ENCODE data around the gene NTNG2.

Gene NTNG2

DNA sequence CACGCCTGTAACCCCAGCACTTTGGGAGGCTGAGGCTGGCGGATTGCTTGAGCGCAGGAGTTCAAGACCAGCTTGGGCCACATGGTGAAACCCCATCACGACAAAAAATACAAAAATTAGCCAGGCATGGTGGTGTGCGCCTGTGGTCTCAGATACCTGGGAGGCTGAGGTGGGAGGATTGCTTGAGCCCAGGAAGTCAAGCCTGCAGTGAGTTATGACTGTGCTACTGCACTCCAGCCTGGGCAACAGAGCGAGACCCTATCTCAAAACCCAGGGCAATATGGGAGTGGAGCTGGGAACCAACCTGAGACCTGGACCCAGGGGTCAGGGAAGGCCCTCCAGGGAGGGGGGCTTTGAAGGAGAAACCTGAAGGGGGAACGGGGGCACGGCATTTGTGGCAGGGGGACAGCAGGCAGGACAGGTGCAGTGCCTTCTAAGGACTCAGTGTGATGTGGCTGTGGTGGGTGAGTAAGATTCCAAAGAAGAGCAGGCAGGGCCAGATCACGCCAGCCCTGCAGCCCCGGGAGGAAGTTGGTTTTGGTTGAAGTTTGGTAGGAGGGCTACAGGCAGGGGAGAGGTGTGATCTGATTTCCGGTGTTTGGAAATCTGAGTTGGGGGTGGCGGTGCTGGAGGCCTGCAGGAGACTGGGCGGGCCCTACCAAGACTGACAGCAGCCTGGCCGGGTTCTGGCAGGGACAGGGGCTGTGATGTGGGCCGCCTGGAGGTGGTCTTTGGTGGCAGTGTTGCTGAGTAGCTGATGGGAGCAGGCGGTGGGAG lies 46.2 kb downstream of the NTNG2 start:
- no peak for DNase-seq

DNA sequence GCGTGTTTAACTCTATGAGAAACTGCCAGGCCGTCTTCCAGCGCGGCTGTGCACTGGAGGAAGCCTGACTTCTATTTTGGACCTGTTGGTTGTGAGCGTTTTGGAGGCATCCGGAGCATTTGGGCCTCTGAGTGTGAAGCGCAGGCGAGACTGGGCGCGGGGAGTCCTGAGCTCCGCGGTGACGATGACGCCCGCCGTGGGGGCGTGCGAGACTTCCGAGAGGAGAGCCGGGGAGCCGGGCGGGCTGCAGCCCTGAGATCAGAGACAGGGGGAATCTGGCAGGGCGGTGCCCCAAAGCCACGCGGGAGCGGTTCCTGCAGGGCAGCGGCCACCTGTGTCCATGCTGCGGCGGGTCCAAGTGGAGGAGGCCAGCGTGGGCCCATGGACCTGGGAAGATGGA lies 47.4 kb downstream of the NTNG2 start:
- DNase-seq = no peak

DNA sequence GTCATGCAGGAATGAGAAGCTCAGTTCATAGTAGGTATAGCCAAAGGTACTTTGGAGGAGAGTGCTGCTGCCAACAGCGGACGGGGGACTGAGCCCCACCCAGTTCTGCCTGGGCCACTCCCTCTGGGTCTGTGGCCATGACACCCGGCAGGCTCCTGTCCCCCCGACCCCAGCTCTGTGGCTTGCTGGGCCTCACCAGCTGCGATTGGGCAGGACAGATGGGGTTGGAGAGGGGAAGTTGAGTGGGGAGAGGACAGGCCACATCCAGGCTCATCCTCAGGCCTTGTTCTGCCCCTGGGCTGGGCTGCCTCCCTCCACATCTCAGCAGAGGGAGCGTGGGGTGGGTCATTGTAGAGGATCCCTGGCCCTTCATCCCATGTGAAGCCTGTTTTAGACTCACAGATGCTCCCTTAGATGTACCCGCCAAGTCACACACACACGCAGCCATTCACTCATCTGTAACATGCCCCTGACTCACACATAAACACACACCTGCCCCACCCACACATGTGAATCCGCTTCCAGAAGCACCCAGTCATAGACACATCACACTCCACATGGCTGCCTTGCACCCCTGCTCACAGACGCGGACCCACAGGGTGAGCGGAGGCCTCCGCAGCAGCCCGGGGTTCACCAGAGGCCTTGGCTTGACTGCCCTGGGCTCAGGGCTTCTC lies 48.8 kb downstream of the NTNG2 start:
- DNase-seq = no peak

DNA sequence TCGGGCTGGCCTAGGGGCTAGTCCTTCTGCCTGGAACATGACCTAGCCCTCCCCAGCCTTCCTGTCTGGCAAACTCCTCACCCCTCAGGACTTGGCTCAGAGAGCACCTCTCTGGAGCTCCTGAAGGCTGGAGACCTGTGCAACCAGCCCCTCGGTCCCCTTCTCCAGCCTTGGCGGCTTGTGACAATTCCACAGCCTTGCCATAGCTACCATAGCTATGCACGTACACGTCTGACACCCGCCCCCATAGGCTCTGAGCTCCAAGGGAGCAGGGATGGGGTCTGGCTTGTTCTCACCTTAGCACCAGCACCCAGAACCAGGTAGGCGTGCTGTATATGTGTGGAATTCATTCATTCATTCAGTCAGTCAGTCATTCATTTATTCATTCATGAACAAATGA lies 49.7 kb downstream of the NTNG2 start:
- DNase-seq = no peak

DNA sequence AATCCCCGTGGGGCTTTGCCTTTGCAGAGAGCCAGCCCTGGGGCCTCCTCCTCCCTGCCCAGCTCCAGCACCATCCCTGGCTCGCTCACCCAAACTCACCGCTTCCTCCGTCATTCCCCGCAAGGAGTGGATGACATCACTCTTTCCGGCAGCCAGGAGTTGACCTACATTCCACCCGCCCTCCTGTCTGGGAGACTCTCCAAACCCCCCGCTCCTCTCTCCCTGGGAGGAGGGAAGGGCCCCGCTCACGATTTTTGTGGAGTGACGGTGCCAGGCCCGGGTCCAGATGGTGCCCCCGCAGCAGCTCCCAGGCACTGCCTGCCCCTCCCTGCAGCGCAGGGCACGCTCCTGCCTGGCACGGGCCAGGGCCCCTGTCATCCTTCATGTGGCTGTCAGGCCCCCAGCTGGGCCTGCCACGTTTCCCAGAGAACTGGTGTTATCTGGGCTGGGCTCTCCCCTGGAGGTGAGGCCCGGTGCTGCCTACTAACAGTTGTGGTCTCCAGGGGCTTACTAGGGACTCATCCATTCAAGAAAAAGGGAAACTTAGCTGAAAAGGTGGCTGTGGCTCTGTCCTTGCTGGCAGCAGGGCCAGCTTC lies 52.3 kb downstream of the NTNG2 start:
- no peak for DNase-seq

DNA sequence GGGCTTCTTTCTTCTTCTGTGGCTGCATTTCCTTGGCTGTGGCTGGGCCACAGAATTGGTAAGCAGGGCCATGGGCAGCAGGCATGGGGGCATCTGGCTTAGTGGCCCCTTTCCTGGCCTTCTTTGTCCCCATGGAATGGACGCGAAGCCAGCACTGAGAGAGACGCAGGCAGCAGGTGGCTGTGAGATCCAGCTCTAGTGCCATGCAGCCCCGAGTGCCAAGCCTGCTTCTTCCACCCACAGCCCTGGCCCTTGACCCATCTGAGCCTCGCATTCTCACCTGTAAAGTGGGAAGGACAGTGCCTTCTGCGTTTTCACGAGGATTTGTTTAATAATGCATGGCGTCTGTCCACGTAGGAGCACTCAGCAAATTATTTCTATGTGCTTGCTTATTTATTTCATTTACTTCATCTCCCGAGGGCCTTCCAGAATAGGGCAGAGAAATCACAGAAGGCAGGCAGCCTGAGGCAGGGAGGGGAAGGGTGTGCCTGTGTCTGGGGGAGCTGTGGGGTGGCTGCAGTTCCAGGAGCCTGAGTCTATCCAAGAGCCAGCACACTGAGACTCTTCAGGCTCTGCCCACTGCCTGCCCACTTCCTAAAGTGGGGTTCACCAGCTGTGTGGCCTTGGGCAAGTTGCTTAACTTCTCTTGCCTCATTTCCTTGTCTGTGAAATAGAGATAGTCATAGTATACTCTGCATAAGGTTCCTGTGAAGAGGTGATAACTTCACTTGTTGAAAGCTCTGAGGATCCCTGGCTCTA lies 55.2 kb downstream of the NTNG2 start:
- DNase-seq = no peak

DNA sequence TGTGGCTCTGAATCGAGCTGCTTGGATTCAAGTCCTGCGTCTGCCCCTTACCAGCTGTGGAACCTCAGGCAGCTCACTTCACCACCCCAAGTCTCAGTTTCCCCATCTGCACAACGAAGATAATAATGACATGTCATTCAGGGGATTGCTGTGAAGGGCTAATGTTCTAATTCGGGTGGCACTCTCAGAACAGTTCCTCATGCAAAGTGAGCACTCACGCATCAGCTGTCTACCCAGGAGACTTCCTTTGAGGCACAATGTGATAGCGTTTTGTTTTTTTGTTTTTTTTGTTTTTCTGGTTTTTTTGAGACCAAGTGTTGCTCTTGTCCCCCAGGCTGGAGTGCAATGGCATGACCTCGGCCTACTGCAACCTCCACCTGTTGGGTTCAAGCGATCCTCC lies 56.4 kb downstream of the NTNG2 start:
- no peak for DNase-seq

DNA sequence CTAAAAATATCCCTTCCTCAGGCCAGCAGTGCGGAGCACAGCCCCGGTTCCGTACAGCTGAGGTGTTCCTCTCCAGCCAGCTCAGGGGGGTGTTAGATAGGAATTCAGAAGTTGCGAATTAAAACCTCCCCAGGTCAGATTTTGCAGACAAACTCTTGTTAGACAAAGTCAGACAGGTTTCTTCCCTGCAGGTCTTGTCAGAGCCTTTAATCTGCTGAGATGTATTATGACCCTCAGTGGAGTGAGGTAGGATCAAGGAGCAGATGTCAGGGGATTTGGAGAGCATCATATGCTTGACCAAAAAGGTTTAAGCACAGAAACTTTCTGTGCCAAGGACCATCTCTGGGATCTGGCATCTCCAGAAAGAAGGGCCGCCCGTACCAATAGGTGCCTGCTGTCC lies 60.1 kb downstream of the NTNG2 start:
- no peak for DNase-seq

DNA sequence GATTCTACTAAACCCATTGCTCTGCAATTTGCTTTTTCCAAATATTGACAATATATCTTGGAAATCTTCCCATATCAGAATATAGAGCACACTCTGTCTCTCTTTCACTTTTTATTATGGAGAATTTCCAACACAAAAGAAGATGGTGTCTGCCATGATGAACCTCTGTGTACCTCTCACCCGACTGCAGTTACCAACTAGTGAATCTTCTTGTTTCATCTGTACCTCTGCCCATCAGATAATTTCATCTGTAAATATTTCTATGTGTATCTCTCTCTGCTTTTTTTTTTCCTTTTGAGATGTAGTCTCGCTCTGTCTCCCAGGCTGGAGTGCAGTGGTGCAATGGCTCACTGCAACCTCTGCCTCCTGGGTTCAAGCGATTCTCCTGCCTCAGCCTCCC lies 62.8 kb downstream of the NTNG2 start:
- no peak for DNase-seq

DNA sequence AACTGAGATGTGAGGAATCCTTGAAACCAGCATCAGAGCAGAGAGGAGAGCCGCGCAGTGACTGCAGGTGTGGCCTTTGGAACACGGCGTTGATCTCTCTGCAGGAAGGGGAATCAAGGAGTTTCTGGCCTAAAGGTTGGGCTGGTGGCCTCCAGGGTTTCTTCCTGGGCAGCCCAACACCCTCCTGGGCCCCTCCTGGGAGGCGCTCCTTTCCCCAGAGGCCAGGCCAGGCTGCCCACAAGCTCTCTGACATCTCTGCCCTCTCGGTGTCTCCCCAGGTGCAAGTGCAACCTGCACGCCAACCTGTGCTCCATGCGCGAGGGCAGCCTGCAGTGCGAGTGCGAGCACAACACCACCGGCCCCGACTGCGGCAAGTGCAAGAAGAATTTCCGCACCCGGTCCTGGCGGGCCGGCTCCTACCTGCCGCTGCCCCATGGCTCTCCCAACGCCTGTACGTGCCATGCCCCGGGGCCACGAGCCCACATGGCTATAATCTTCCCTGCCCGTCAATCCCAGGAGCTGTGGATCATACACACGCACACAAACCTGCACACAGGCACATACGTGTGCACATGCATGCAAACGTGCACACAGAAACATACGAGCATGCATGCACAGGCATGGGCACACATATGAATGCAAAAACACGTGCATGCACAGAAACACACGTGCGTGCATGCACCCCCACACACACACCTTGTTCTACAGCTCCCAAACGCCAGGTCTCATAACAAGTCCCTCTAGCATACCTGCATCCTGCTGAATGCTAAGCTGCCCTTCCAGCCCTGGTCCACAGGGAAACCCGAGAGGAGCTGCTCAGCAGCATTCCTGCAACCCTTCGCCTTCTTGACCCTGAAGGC lies 64.9 kb downstream of the NTNG2 start:
- no peak for DNase-seq

DNA sequence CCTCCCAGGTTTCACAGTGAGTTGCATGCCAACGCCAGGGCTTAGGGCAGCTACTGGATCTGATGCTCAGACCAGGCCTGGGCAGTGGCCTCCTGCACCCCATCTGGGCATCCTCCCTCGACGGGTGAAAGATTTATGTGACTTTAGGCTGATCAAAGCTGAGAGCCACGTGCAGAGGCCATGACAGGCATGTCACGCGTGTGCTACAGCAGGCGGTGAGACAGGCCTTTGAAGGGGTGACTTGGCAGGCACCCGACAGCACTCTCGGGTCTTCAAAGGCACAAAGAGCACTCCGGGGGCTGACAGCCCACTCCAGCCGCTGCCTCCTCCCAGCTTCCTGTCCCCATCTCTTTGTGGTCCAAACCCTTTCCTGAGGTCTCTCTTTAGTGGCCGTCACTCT lies 66.2 kb downstream of the NTNG2 start:
- DNase-seq = no peak

DNA sequence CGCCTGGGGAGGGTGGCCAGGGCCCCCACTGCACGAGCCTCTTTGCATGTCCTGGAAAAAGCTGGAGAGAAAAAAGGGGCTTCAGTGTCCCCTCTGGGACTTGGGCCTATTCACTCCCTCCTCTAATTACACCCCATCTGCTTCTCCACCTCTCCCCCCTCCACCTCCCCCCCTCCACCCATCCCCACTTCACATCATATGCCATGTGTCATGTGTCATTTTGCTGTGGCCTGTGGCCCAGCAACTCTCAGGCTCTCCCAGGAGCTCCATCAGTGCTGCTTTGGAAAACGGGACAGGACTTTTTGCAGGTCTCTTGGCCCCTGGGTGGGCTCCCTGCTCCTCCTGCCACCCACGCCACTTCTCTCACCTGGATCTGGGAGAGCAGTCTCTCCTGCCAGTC lies 68.7 kb downstream of the NTNG2 start:
- DNase-seq = no peak

DNA sequence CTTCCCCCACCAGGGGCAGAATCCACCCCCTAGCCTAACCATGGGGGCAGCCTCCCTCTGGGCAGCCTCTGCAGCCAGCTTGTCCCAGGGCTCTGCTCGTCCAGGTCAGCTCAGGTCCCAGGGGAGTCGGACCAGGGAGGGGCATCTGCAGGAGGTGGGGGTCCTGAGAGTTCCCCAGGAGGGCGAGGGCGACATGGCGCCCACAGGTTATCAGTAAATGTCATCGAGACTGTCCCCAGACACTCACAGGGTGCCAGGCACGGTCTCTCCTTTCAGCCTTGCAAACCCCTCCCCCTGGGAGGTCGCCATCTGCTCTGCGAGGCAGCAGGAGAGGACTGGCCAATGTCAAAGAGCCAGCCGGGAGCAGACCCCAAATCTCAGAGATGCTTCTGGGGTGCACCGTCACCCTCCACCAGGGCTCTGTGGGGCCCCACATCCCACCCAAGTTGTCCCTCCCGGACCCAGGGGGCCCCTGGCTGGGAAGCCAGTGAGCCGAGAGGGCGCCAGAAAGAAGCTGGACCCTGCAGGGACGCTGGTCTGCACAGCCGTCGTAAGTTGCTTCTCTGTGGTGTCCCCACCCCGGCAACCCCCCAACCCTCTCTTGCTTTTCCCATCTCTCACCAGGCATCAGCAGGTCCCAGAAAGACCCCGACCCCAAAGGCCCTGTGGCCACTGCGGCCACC lies 69.3 kb downstream of the NTNG2 start:
- no peak for DNase-seq

DNA sequence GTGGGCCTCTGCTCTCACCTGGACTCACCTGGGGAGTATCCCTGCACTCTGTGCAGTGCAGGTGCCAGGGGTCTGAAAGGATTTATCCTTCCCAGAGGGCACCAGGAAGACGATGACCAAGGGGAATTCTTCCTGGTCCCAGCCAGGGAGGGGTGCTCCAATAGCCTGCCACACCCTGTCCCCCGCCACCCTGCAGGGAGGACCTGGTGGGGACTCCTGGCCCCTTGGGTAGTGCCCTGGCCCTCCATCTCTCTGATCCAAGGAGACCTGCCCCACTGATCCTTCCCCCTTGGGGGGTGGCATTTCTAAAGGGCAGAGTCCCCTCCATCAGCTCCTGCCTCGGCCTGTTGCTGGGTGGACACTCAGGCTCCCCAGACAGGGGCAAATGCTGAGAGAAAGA lies 70.7 kb downstream of the NTNG2 start:
- DNase-seq = no peak

DNA sequence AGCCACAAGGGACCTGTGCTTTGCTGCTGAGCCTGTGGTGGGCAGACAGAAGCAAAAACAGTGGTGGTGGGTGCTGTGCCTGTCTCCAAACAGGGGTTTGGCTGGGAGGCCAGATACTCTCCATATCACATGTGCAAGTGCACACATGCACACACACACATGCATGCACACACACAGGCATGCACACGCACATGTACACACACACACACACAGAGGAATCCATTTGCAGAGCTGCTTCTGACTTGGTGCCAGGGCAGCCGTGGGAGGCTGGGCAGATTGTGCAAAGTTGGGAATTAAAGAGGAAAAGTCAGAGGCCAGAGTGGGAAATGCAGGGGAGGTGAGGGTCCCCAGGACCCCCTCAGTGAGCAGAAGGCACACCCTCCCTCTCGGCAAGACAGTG lies 71.3 kb downstream of the NTNG2 start:
- no peak for DNase-seq

DNA sequence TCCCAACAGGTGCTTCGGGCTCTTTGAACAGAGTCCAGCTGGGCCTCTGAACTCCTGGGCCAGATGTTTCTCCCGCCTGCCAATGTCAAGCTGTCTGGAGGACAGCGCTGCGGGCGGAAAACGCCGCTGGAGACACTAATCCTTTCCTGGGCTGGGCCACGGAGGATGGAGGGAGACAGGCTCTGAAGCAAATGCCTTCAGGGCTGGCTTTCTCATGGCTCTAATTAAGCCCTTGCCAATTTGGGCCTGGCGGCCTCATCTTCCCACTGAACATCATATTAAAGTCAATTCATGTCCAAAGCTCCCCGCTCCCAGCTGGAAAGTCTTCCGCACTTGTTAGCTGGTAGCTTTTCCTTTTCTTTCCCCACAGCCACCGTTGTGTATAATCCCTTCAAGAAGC lies 72.7 kb downstream of the NTNG2 start:
- DNase-seq = no peak

DNA sequence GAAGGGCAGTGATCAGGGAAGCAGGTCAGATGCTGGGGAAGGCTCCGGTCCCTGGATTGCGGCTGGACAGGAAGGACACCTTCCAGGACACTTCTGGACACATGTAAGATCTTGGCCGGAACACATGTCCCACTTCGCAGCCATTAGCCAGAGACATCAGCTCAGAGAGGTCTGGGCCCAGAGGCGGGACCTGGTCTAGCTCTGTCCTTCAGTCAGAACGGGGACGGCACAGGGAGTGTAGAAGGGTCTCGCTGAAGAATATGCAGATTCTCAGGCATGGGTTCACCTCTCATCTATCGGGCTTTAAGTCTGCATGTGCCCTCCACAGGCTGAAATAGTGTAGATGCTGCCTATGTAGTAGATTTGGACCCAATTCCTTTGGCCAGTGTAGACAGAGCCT lies 73.3 kb downstream of the NTNG2 start:
- no peak for DNase-seq

DNA sequence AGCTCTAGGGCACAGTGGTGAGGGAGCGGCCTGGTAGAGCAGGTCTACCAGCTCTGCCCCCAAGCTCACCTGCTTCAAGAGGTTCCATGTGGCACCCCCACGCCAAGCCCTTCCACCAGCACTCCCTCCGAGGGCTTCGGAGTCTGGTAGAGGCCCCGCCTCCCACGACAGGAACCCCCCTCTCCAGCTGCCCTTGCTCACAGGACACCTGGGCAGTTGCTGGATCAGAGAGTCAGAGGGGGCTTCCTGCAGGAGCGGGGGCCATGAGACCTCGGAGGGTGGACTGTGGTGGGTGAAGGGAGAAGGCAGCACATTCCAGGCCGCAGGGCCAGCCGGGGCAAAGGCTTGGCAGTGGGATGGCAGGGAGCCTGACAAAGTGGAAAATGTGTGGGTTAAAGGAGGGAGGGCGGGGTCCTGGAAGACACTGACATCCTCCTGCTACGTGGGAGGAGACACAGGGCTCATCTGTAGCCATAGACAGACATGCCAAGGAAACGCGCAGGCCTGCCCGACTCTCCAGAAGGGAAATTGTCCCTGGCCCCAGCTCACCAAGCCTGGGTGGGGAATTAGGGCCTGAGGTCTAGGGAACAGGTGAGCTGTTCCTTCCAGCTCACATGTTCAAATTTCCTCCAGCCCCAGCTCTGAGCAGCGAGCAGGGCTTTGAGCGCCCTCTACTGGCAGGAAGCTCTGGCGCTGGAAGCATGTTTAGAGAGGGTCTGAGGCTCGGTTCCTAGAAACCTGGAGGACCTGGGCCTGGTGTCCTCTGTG lies 74.2 kb downstream of the NTNG2 start:
- DNase-seq = peak; percentile 81

DNA sequence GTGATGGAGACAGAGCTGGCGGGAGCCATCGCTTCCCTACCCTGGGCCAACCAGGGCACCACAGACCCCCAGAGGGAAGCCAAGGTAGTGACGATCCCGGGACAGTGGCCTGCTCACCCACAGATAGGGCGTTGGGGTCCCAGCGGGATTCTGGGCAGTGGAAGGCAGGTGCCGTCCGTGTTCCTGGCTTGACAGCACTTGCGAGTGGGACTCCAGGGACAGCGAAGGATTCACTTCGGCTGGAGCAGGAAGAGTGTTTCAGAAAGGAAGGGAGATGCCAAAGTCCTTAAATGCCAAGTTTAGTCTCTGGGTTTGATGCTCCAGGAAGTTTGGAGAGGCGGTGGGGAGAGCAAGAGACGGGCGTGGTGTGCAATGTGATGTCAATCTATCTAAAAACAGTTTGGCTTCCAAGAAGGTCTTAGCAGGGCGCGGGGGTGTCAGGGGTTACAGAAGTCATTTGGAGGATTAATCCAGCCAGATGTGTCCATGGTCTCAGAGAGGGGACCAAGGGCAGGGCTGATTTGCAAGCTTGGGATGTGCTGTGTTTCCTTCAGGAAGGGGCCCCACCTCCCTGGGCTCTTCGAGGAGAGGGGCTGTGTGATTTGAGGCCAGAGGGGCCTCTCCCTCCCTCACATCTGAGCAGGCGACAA lies 74.9 kb downstream of the NTNG2 start:
- DNase-seq = no peak

DNA sequence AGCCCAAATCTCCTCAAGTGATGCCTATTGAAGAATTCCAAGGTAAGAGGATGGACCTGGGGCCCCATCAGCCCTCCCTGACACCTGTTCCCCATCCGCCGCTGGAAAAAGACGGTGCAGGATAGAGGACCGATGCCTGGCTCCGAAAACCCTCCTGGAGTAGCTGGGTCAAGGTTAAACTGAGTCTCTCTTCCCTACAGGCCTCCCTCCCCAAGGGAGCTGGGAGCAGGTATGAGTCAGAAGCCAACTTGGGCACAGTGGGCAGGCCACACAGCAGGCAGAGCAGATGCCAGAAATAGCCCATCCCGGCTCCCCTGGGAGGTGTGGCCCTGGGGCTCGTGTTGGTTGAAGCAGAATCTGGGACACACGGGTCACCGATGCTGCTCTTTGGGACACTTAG lies 75.6 kb downstream of the NTNG2 start:
- no peak for DNase-seq

Data from T-helper 9 cell (primary cell).